Keratinocyte (primary cell): ENCODE data around the gene RGMA. TPM values are rescaled to one million over a fixed set of nuclear protein-coding genes. Genes with fewer than 3 reads are reported as not detected.

Source experiments
- DNase-seq: peaks from one replicate; pipeline ENCODE4 v3.0.0-alpha.2; 2011; ENCODE audit warnings: low read depth, missing footprints, low spot score
- FAIRE-seq: peaks from 2 replicates; lab custom pipeline; 2011; peaks lifted over from hg19 to GRCh38; lab: Jason Lieb, UNC
- H2AFZ ChIP-seq: 2 replicates; pipeline ENCODE4 v1.6.0; 2012; ENCODE audit warnings: low read length, control low read depth, inconsistent platforms; ENCODE audit not compliant: control insufficient read depth
- H3K27ac ChIP-seq: 2 replicates; pipeline ENCODE4 v1.5.1; 2011; ENCODE audit warnings: low read length; ENCODE audit not compliant: control insufficient read depth, insufficient read depth
- H3K27me3 ChIP-seq: 3 replicates; pipeline ENCODE4 v1.6.0; 2011; ENCODE audit warnings: low read length; ENCODE audit not compliant: control insufficient read depth, insufficient read depth; ENCODE audit errors: extremely low read depth
- H3K36me3 ChIP-seq, 2 experiments: 2 replicates in 1 of 2; 3 replicates in 1 of 2; pipeline ENCODE4 v1.5.1; 2011; ENCODE audit warnings: low read length in 2 of 2, mild to moderate bottlenecking in 1 of 2; ENCODE audit not compliant: control insufficient read depth in 2 of 2, insufficient read depth in 2 of 2; ENCODE audit errors: extremely low read depth in 1 of 2
- H3K4me1 ChIP-seq: 3 replicates; pipeline ENCODE4 v1.5.1; 2011; ENCODE audit warnings: low read length; ENCODE audit not compliant: control insufficient read depth, insufficient read depth; ENCODE audit errors: extremely low read depth
- H3K4me2 ChIP-seq: 3 replicates; pipeline ENCODE4 v1.6.0; 2011; ENCODE audit warnings: low read depth, low read length; ENCODE audit not compliant: control insufficient read depth, insufficient read depth; ENCODE audit errors: extremely low read depth
- H3K4me3 ChIP-seq, 3 experiments: fragments of 200-600 bp in 1 of 3; sonication (generic) in 1 of 3; 2 replicates in 2 of 3; 3 replicates in 1 of 3; pipeline ENCODE4 v1.5.1; 2011 to 2016; ENCODE audit warnings: low read length in 3 of 3, mild to moderate bottlenecking in 3 of 3, control low read depth in 2 of 3, inconsistent platforms in 1 of 3, low read depth in 1 of 3, mixed read lengths in 1 of 3, mixed run types in 1 of 3, moderate library complexity in 1 of 3; ENCODE audit not compliant: control insufficient read depth in 2 of 3, insufficient read depth in 2 of 3; ENCODE audit errors: extremely low read depth in 1 of 3
- H3K79me2 ChIP-seq: 2 replicates; pipeline ENCODE4 v1.6.0; 2012; ENCODE audit warnings: low read length; ENCODE audit not compliant: control insufficient read depth, insufficient read depth
- H3K9ac ChIP-seq: 3 replicates; pipeline ENCODE4 v1.6.0; 2011; ENCODE audit warnings: low read length; ENCODE audit not compliant: control insufficient read depth, insufficient read depth; ENCODE audit errors: extremely low read depth
- H3K9me1 ChIP-seq: 3 replicates; pipeline ENCODE4 v1.6.0; 2011; ENCODE audit warnings: low read length; ENCODE audit not compliant: control insufficient read depth, insufficient read depth; ENCODE audit errors: extremely low read depth
- H3K9me3 ChIP-seq: 2 replicates; pipeline ENCODE4 v1.5.1; 2012; ENCODE audit warnings: low read depth, low read length; ENCODE audit not compliant: control insufficient read depth
- H4K20me1 ChIP-seq: 3 replicates; pipeline ENCODE4 v1.6.0; 2011; ENCODE audit warnings: low read length; ENCODE audit not compliant: control insufficient read depth, insufficient read depth; ENCODE audit errors: extremely low read depth
- CTCF ChIP-seq, 3 experiments: IDR thresholded peaks in 1 of 3; conservative IDR thresholded peaks in 1 of 3; optimal IDR thresholded peaks in 1 of 3; 2 replicates in 2 of 3; 3 replicates in 1 of 3; pipeline versions ENCODE3 to v1.5.1; 2011; ENCODE audit warnings: low read length in 3 of 3, mild to moderate bottlenecking in 3 of 3, moderate library complexity in 2 of 3, control low read depth in 1 of 3, inconsistent platforms in 1 of 3; ENCODE audit not compliant: insufficient read depth in 2 of 3; ENCODE audit errors: extremely low read depth in 1 of 3
- EZH2 ChIP-seq: IDR thresholded peaks from one replicate; pipeline ENCODE4 v1.6.1; 2012; ENCODE audit warnings: inconsistent platforms, mild to moderate bottlenecking, low read length, moderate library complexity
- dilution Hi-C: fragments of 300-500 bp; cut with MboI; formaldehyde crosslinking; loops from one replicate; pipeline ENCODE4 v1.7.0; 2020; ENCODE audit warnings: low sequenced_read_pairs; ENCODE audit not compliant: extremely low pct_ligation_motif_present
- polyA plus RNA-seq, 5 experiments: library from polyadenylated mRNA; depleted of rRNA in 3 of 5; stranded (reverse) in 3 of 5; stranded (forward) in 1 of 5; unstranded in 1 of 5; fragments of >200 nt; gene quantifications; 1 replicate in 1 of 5; 2 replicates in 3 of 5; 3 replicates in 1 of 5; pipeline versions ENCODE4 v1.2.1 to v1.2.3, GENCODE V29; 2011 to 2012; ENCODE audit warnings: missing spikeins in 2 of 5, low read depth in 1 of 5, low replicate concordance in 1 of 5

Gene RGMA
- polyA plus RNA-seq, 1 donor (not counting 4 experiments of a cell fraction or from before 2014, with no cell fraction given) = 0.18 TPM

- Histone ChIP-seq H3K9ac (no peak overlapping the region), H3K4me1 (no peaks in the 10 kb centered on the region), H3K9me1 (peaks cover 4% of the 10 kb centered on the region), H3K4me3 (no peak overlapping the region), H3K36me3 (peaks cover 47 to 59% of the 10 kb centered on the region in 2 experiments), H3K27me3 (no peaks in the 10 kb centered on the region), H3K79me2 (peaks cover 24% of the 10 kb centered on the region), H3K27ac (no peak overlapping the region), H4K20me1 (peaks cover 7% of the 10 kb centered on the region), H3K9me3 (no peaks in the 10 kb centered on the region), H3K4me2 (no peak overlapping the region), H2AFZ (no peak overlapping the region)
- FAIRE-seq (no peak), DNase-seq (no peak)
- TF ChIP-seq CTCF (optimal IDR thresholded peaks at IDR 0.05 in 1 of 3, IDR thresholded peaks at IDR 0.05 in 1 of 3, conservative IDR thresholded peaks at IDR 0.05 in 1 of 3; ENCODE audit: extremely low read depth in 1 of 3, insufficient read depth in 2 of 3, low read length in 3 of 3) (no peak), EZH2 (no peak)
- dilution Hi-C loops = no loop called here
Measured at GRCh38 chr15:93020976-93021772, 67.8 kb downstream of the RGMA start.

- peaks cover 43 to 54% of the 10 kb centered on the region in 2 experiments for H3K36me3 ChIP-seq
- FAIRE-seq = no peak
- no peak overlapping the region for H3K4me2 ChIP-seq
- TF ChIP-seq CTCF (optimal IDR thresholded peaks at IDR 0.05 in 1 of 3, IDR thresholded peaks at IDR 0.05 in 1 of 3, conservative IDR thresholded peaks at IDR 0.05 in 1 of 3; ENCODE audit: extremely low read depth in 1 of 3, insufficient read depth in 2 of 3, low read length in 3 of 3) (no peak), EZH2 (no peak)
- H3K9me3 ChIP-seq = no peaks in the 10 kb centered on the region
- H3K4me3 ChIP-seq = no peak overlapping the region
- H3K27ac ChIP-seq = no peak overlapping the region
- no peak overlapping the region for H3K9ac ChIP-seq
- DNase-seq = no peak
- H3K79me2 ChIP-seq = peaks cover 17% of the 10 kb centered on the region
- H4K20me1 ChIP-seq = peaks cover 6% of the 10 kb centered on the region
- H2AFZ ChIP-seq = no peak overlapping the region
- H3K4me1 ChIP-seq = no peaks in the 10 kb centered on the region
- H3K9me1 ChIP-seq = peaks cover 4% of the 10 kb centered on the region
- dilution Hi-C loops = no loop called here
- H3K27me3 ChIP-seq = no peaks in the 10 kb centered on the region
Measured at GRCh38 chr15:93019971-93020370, 69.0 kb downstream of the RGMA start.
